ENCODE data around the gene TASP1. TPM values are rescaled to one million over a fixed set of nuclear protein-coding genes. Genes with fewer than 3 reads are reported as not detected.
"Not testable (repeated sequence)": the region's sequence is repeated elsewhere in the genome, so short reads cannot be mapped to it uniquely, and the experiment has no call there.

Gene TASP1
- total RNA-seq, 2 experiments from 2014 or later, result 9.5 to 10.5 TPM

DNA sequence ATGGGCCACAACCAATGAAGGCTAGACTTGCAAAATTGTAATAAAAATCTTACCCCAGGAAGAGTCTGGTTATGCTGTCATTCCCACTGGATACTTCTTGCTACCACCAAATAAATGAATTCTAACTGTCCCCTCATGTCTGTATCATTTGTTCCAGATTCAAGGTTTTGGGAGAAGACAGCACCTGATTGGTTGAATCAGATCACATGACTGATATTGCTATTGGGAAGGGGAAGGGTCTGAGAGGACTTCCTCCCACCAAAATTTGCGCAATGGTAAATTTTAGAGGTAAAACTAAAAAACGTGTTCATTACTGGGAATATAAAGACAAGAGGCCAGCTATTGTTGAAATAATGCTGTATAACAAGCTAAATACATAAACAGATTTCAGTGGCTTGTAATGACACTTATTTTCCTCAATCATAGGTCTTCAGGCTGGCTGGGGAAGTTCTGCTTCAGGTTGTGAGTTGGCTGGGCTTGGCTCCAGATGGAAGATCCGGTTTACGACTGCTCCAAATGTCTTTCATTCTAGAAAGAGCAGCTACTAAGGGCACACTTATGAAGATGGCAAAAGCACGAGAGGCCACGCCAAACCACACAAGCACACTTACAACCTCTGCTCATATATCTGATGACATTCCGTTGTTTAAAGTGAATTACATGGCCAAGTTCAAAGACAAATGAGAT lies 27.1 kb upstream of the TASP1 start:
- Mint-ChIP-seq H3K36me3 (ENCODE audit: low read depth) (no peaks in the 10 kb centered on the region), H3K27me3 (peaks cover 2% of the 10 kb centered on the region), H3K4me1 (no peaks in the 10 kb centered on the region), H3K4me3 (no peak overlapping the region), H3K9me3 (no peaks in the 10 kb centered on the region), H3K27ac (no peak overlapping the region)
- POLR2A ChIA-PET, result no interaction called here
- DNase-seq, result no peak
- CTCF ChIA-PET, result no interaction called here

DNA sequence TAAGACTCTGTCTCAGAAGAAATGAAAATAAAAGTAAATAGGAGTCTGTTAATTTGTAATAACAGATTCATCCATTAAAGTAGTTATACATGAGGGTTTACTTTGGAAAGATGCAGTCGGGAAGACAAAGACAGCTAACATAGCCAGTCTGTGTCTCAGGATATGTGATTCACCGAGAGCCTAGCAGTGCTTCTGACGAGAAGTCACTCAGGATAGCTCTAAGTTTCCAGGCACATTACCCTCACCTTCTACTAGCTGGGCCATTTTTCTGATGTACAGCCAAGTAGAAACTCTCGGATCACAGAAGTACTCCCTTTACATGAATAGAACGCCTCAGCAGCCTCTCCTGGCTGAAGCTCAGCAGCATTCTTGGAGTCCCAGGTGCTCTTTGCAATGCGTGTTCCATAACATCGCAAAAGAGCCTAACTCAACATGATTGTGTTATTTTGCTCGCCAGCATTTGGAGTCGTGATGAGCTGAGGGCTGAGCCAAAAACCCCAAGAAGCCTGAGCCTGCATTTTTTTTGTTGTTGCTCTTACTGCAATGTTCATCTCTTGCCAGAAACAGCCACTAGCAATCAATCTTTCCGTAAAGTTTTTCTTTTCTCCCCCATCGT lies 22.4 kb upstream of the TASP1 start:
- no peaks in the 10 kb centered on the region for H3K4me1 Mint-ChIP-seq
- DNase-seq, result no peak
- no peak overlapping the region for H3K4me3 Mint-ChIP-seq
- H3K36me3 Mint-ChIP-seq (ENCODE audit: low read depth), result no peaks in the 10 kb centered on the region
- H3K27me3 Mint-ChIP-seq, result peaks cover 2% of the 10 kb centered on the region
- H3K27ac Mint-ChIP-seq, result no peak overlapping the region
- CTCF ChIA-PET, result no interaction called here
- H3K9me3 Mint-ChIP-seq, result no peaks in the 10 kb centered on the region
- POLR2A ChIA-PET, result no interaction called here

- Mint-ChIP-seq H3K4me1 (no peaks in the 10 kb centered on the region), H3K36me3 (ENCODE audit: low read depth) (no peaks in the 10 kb centered on the region), H3K4me3 (no peak overlapping the region), H3K9me3 (no peaks in the 10 kb centered on the region), H3K27ac (no peak overlapping the region), H3K27me3 (peaks cover 2% of the 10 kb centered on the region)
- no peak for DNase-seq
- CTCF ChIA-PET, result no interaction called here
- POLR2A ChIA-PET, result no interaction called here
These were observed 20.6 kb upstream of the TASP1 start for GRCh38 chr20:13659288-13659687.

- H3K27ac Mint-ChIP-seq; H3K27me3 Mint-ChIP-seq; H3K4me3 Mint-ChIP-seq; DNase-seq; H3K36me3 Mint-ChIP-seq (ENCODE audit: low read depth); H3K4me1 Mint-ChIP-seq; H3K9me3 Mint-ChIP-seq: not testable (repeated sequence)
- CTCF ChIA-PET, result interaction anchor here (0.6 kb wide), 1 partner anchor 177 kb away, joined by 3 read pairs; no protein-coding TSS in a partner anchor
- POLR2A ChIA-PET, result interaction anchor here (0.7 kb wide), 1 partner anchor 12 kb away, joined by 9 read pairs; no protein-coding TSS in a partner anchor
These were observed 19.3 kb upstream of the TASP1 start for GRCh38 chr20:13658060-13658459.

DNA sequence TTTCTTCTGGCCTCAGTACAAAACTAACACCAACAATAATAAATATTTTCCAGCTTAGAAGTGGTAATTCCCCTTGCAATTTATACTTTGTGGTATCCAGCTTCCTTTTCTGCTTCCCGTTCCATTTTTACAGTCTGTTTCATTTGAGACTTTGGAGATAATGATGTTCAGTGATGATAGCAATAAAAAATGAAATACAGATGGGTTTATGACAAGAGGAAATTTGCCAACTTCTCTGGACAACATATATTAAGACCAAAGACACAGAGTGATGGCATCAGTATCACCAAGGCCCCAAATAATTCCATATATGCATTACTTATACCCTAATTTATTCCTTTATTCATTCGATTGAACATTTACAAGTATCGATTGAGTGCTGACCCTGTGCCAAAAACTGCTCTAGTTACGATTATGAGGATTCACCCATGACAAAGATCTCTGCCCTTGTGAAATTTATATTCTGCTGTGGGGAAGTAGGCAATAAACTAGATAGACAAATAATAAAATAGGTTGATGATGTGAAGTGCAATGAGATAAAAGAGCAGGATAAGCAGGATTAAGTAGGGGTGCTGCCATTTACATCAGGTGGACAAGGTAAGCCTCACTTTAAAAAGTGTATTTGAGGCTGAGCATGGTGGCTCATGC lies 18.1 kb upstream of the TASP1 start:
- DNase-seq, result no peak
- H3K4me3 Mint-ChIP-seq, result no peak overlapping the region
- ChIA-PET CTCF (no interaction called here), POLR2A (no interaction called here)
- H3K27ac Mint-ChIP-seq, result no peak overlapping the region
- no peaks in the 10 kb centered on the region for H3K4me1 Mint-ChIP-seq
- peaks cover 3% of the 10 kb centered on the region for H3K27me3 Mint-ChIP-seq
- no peaks in the 10 kb centered on the region for H3K36me3 Mint-ChIP-seq (ENCODE audit: low read depth)
- no peaks in the 10 kb centered on the region for H3K9me3 Mint-ChIP-seq

DNA sequence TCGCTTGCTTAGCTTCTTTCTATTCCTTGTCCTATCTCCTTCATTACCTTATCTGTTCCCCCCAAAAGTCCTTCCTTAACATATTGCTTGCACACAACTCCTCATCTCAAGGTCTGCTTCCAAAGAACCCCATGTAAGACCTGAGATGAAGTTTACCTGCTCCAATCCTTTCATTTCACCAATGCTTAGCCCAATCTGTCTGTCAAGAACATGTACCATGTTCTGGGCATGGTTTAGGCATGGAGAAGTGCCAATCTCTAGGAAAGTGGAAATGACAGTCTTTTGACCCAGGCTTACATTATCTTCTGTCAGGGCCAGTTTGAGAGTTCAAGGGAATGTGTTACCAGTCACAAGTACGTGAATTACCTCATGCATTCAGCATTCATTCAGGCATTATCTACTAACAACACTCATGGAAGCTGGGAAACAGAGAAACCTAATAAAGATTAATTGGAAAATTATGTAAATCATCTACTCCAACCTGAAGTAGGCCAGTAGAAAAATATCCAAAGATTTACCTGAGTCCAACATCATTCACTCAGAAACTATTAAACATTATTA lies 15.8 kb upstream of the TASP1 start:
- no peak overlapping the region for H3K4me3 Mint-ChIP-seq
- peaks cover 3% of the 10 kb centered on the region for H3K27me3 Mint-ChIP-seq
- H3K27ac Mint-ChIP-seq, result no peak overlapping the region
- ChIA-PET CTCF (no interaction called here), POLR2A (no interaction called here)
- H3K4me1 Mint-ChIP-seq, result no peaks in the 10 kb centered on the region
- no peak for DNase-seq
- no peaks in the 10 kb centered on the region for H3K9me3 Mint-ChIP-seq
- H3K36me3 Mint-ChIP-seq (ENCODE audit: low read depth), result no peaks in the 10 kb centered on the region

DNA sequence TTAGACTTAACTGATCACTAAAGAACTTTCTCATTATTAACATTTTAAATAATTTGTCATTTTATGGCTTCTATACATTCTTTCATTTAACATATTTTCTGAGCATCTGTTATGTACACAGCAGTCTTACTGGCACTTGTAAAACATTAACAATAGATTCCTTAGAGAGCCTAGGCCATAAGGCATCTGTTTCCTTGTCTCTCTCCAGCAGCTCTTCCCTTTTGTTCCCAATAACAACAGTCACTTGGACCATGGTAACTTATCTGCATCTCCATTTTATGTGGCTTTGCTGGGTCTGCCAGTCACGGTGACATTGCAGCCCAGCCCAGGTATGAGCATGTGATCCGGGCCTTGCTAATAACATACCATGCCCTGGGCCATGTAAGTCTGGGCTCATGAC lies 11.7 kb upstream of the TASP1 start:
- Mint-ChIP-seq H3K4me1 (no peaks in the 10 kb centered on the region), H3K27me3 (peaks cover 2% of the 10 kb centered on the region), H3K9me3 (no peaks in the 10 kb centered on the region), H3K4me3 (no peak overlapping the region), H3K36me3 (ENCODE audit: low read depth) (no peaks in the 10 kb centered on the region), H3K27ac (no peak overlapping the region)
- DNase-seq, result no peak
- CTCF ChIA-PET, result no interaction called here
- POLR2A ChIA-PET, result no interaction called here

DNA sequence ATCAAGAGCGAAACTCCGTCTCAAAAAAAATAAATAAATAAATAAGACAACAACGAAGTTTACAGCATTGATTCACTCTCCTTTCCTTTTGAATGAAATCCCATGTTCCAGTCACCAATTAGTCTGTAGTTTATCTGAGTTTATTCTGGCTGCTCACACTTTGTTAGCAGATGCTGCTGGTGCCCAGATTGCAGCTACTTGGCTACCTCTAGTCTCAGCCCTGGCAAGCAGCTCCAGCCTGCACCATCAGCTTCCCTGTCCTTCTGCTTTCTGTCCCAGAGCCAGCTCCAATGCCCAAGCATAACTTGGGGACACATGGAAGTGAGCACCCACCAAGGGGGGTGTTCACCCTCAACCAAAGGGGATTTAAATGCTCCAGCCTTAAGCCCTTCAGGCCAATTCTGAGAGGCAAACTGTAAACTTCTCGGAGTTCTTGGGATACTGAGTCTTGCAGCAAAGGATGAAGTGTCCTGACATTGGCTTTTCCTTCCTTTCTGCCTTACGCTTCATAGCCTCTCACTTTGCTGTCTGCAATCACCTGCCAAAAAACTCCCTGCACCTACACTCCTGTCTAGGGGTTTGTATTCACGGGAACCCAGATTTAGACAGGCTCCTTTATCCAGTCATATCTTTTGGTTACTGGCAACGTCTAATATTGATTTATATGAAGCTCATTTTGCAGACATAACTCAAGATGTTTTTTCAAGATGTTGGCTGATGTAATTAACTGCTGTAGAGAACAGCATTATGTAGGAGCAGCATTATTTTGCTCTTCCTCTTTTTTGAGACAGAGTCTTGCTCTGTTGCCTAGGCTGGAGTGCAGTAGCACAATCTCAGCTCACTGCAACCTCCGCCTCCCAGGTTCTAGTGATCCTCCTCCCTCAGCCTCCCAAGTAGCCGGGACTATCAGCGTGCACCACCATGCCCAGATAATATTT lies 9.8 kb upstream of the TASP1 start:
- Mint-ChIP-seq H3K4me3 (no peak overlapping the region), H3K27me3 (peaks cover 13% of the 10 kb centered on the region), H3K4me1 (no peaks in the 10 kb centered on the region), H3K9me3 (no peaks in the 10 kb centered on the region), H3K36me3 (ENCODE audit: low read depth) (no peaks in the 10 kb centered on the region), H3K27ac (no peak overlapping the region)
- ChIA-PET CTCF (interaction anchor here (0.6 kb wide), 1 partner anchor 54 kb away, joined by 4 read pairs; no protein-coding TSS in a partner anchor), POLR2A (no interaction called here)
- no peak for DNase-seq

DNA sequence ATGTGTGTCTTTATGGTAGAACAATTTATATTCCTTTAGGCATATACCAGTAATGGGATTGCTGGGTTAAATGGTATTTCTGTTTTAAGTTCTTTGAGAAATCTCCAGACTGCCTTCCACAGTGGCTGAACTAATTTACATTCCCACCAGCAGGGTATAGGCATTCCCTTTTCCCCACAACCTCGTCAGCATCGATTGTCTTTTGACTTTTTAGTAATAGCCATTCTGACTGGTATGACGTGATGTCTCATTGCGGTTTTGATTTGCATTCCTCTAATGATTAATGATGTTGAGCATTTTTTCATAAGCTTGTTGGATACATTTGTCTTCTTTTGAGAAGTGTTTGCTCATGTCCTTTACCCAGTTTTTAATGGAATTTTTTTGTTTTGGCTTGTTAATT lies 5.3 kb upstream of the TASP1 start:
- Mint-ChIP-seq H3K27me3 (peaks cover 17% of the 10 kb centered on the region), H3K36me3 (ENCODE audit: low read depth) (no peaks in the 10 kb centered on the region), H3K4me3 (no peak overlapping the region), H3K4me1 (peaks cover 3% of the 10 kb centered on the region), H3K9me3 (no peaks in the 10 kb centered on the region), H3K27ac (no peak overlapping the region)
- ChIA-PET POLR2A (no interaction called here), CTCF (no interaction called here)
- DNase-seq, result no peak

GRCh38 chr20:13639150-13639497 lies 392 bp upstream of the TASP1 start:
- Mint-ChIP-seq H3K4me1 (peaks cover 36% of the 10 kb centered on the region), H3K4me3 (peak overlapping the region; percentile 85), H3K27me3 (peaks cover 7% of the 10 kb centered on the region), H3K9me3 (peaks cover 3% of the 10 kb centered on the region), H3K36me3 (ENCODE audit: low read depth) (peaks cover 4% of the 10 kb centered on the region), H3K27ac (peak overlapping the region; percentile 80)
- CTCF ChIA-PET, result interaction anchor here (0.6 to 0.7 kb wide), 2 partner anchors 92 to 123 kb away, joined by 3 read pairs; no protein-coding TSS in a partner anchor
- POLR2A ChIA-PET, result no interaction called here
- DNase-seq, result peak; percentile 7

DNA sequence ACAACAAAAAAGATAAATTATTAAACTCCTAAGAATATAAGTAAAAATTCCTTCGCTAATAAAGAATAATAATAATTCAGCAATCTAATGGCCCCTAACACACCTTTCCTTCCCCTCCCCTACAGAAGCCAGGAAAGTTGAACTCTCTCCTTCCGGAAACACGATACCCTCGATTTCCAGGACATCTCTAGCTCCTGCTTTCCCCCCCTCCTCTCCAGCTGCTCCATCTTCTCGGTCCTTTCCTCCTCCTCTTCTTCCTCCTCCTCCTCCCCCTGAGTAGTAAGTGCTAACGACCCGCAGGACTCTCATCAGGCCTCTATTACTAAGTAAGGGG lies 603 bp downstream of the TASP1 start:
- ChIA-PET CTCF (no interaction called here), POLR2A (interaction anchor here (0.6 kb wide), 1 partner anchor 17 kb away, joined by 3 read pairs; no protein-coding TSS in a partner anchor)
- Mint-ChIP-seq H3K27ac (peak overlapping the region; percentile 80), H3K4me1 (peaks cover 38% of the 10 kb centered on the region), H3K27me3 (peaks cover under 1% of the 10 kb centered on the region), H3K36me3 (ENCODE audit: low read depth) (peaks cover 5% of the 10 kb centered on the region), H3K4me3 (peak overlapping the region; percentile 85), H3K9me3 (peaks cover 5% of the 10 kb centered on the region)
- DNase-seq, result no peak

GRCh38 chr20:13632431-13632830 lies 6.3 kb downstream of the TASP1 start:
- Mint-ChIP-seq H3K4me3 (no peak overlapping the region), H3K27ac (no peak overlapping the region), H3K36me3 (ENCODE audit: low read depth) (peaks cover 12% of the 10 kb centered on the region), H3K9me3 (peaks cover 5% of the 10 kb centered on the region), H3K4me1 (peaks cover 24% of the 10 kb centered on the region), H3K27me3 (no peaks in the 10 kb centered on the region)
- ChIA-PET CTCF (no interaction called here), POLR2A (no interaction called here)
- no peak for DNase-seq

DNA sequence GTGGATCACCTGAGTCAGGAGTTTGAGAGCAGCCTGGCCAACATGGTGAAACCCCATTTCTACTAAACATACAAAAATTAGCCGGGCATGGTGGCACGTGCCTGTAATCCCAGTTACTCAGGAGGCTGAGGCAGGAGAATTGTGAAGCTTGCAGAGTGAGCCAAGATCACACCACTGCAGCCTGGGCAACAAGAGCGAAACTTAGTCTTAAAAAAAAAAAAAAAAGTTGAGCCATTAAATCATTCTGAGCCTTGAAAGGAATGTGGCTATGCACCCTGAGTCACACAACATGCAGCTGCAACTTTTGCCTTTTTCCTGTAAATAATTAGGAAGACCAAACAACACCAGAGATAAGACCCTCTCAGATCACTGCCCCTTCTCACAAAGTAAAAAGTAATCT lies 11.2 kb downstream of the TASP1 start:
- CTCF ChIA-PET, POLR2A ChIA-PET, H3K9me3 Mint-ChIP-seq, DNase-seq, H3K4me1 Mint-ChIP-seq, H3K4me3 Mint-ChIP-seq, H3K27ac Mint-ChIP-seq, H3K27me3 Mint-ChIP-seq: not testable (repeated sequence)
- H3K36me3 Mint-ChIP-seq (ENCODE audit: low read depth), result peaks cover 11% of the 10 kb centered on the region

Measured in activated CD4-positive, alpha-beta T cell treated with anti-CD3 and anti-CD28 coated beads, Interleukin-2, amount 10 ng/mL, durations not matched to agents 7 days and 5 days (primary cell).